ENCODE measurements around the gene ADGRV1.
A peak's percentile ranks its signal among the peaks of the same experiment; 100 is the strongest.

ADGRV1 gene

GRCh38 chr5:91121347-91121993, 562.9 kb downstream of the ADGRV1 start:
- DNase-seq: no peak

DNA sequence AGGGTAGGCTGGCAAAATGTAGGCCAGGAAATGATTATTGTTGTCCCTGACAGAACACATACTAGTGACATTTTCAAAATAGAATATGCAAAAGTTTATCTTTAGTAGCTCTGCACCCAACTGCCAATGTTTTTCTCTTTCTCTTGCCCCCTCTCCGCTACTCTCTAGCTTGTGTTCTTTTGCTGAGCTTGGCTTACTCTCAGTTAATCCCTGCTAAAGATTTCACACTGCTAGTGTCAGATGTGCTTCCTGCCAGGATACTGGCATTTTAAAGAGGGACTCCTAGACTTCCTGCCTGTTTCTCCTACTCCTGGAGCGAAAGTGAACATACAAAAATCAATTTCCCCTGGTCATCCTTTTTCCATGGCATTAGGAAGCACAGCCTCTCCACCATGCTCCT, 564.1 kb downstream of the ADGRV1 start:
- DNase-seq: no peak

DNA sequence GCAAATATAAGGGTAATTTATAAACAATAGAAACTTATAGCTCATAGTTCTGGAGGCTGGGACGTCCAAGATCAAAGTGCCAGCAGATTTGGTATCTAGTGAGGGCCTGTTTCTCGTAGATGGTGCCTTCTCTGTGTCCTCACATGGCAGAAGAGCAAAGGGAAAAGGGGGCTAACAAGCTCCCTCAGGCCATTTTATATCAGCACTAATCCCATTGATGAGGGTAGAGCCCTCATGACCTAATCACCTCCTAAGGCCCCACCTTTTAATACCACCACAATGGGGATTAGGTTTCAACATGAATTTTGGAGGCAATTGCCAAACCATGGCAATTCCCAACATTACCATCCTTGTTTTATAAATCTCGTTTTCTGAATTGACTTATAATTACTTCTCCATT, 564.7 kb downstream of the ADGRV1 start:
- DNase-seq: no peak

DNA sequence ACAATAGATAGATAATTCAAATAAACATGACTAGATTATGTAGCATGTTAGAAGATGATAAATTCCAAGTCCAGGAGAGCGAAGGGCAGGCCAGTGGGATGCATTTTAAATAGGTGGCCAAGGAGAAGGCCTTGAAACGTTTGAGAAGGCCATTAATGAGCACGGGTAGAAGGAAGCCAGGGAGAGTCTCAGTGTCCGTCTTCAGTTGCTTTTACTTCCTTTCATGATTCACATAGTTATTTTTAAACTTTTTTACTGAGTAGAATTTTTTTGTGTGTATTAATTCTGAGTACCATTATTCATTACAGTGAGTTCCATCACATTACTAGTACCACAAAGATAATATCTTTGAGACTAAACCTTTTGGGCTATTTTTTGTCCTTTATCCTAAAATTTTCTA, 565.3 kb downstream of the ADGRV1 start:
- DNase-seq: peak; percentile 9

DNA sequence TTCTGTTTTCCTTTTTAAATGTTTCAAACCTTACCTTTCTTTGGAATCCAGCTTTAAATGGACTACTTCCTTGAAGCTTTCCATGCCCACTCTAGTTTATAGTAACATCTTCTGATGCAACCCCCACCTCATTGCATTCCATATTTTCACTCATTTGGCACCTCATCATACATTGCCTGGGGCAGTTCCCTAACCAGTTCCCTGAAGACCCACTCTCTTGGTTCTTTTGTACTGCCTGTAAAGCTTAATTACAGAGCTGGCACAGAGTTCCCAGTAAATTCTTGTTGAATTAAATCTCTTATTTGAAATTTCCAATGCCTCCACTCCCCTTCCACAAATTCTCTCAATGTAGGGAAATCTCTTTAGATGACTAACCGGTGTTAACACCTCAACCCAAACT, 567.3 kb downstream of the ADGRV1 start:
- no peak for DNase-seq

DNA sequence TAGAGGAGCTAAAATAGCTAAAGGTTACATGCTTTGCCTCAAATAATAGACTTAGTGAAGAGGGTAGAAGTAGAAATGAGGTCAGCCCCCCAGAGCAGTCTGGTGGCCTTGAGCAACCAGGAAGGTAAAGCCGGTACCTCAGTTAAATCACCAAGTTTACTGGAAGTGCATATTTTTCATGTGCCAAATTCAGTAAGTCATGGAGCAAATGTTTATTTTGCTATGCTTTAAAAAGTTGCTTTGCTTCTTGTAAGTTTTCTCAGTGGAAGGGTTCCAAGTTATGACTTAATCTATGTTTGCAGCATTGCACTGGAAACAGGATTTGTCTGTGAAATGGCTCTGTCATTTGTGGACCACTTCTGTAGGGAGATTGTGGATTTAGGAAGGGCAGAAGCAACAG, 567.9 kb downstream of the ADGRV1 start:
- peak; percentile 80 for DNase-seq

DNA sequence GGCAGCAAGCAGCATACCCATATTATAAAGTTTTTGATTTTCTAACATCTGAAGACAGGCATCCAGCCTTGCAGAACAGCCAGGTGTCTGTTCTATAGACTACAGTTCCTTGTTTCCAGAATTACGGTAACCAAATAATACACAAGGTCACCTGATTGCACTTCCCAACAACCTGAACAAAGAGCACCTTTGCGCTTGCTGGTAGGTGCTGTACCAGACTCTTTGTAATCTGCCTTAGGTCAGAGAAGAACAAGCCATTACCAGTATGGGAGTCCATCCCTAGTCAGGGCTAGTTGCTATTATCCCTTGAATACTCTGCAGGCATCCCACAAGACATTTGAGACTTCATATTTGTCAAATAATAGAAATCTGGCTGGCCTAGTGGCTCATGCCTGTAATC, 568.3 kb downstream of the ADGRV1 start:
- DNase-seq: no peak

- DNase-seq: no peak
Observed at GRCh38 chr5:91127456-91128081, 569.0 kb downstream of the ADGRV1 start.

- DNase-seq: no peak
Observed at GRCh38 chr5:91128604-91129003, 570.0 kb downstream of the ADGRV1 start.

- no peak for DNase-seq
Observed at GRCh38 chr5:91129748-91130147, 571.2 kb downstream of the ADGRV1 start.

DNA sequence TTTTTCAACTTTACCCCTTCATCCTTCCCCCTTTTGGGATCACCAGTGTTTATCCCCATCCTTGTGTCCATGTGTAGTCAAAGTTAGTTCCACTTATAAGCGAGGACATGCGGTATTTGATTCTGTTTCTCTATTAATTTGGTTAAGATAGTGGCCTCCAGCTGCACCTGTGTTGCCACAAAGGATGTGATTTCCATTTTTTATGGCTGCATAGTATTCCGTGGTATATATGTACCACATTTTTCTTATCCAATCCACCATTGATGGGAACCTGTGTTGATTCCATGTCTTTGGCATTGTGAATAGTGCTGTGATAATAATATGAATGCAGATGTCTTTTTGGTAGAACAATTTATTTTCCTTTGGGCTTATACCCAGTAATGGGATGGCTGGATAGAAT, 572.2 kb downstream of the ADGRV1 start:
- no peak for DNase-seq

DNA sequence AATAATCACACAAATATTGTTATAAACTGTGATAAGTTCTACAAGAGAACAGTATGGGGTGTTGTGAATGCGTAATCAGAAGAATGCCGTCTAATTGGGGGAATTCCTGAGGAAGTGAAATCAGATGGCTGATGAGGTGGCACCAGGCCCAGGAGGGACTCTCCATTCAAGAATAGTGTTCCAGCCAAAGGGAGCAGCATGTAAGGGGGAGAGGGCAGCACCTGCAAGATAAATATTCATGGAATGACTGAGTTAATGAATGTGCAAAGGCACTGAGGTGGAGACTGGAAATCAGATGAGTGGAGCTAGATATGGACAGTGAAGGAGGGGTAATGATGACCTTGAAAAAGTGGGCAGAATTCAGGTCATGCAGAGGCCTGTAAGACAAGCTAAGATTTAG, 574.0 kb downstream of the ADGRV1 start:
- no peak for DNase-seq

- DNase-seq: no peak
Observed at GRCh38 chr5:91133183-91133582, 574.6 kb downstream of the ADGRV1 start.

DNA sequence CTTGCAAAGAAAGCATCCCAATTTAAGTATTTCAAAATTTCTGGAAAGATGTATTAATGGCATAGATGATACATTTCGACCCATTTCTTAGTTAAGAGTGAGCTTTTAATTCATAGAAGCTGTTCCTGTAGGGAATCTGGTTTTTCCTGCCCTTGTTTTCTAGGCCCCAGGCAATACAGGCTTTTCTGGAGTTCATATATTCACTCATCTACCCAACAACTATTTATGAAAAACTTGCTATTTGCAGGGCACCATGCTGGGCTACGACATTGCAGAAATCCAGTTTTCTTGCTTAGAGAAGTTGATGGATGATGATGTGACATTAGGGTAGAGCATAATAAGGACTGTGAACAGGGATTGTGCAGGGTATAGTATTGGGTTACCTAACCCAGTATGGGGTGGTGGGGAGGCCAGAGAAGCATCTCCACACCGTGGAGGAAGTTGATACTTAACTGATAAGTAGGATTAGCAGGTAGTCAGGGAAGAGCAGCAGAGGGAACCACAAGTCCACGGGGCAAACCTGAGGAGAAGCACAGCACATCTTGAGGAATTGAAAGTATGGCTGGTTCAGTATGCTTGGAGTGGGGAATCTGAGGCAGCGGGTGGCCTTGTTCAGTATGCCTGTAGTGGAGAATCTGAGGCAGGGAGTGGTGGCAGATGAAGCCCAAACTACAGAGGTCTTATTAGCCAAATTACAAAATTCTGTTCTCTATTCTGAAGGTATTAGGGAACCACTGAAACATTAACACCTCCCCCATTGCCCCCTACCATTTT, 577.1 kb downstream of the ADGRV1 start:
- DNase-seq: no peak

GRCh38 chr5:91136271-91136670, 577.7 kb downstream of the ADGRV1 start:
- peak; percentile 39 for DNase-seq

GRCh38 chr5:91137647-91138046, 579.0 kb downstream of the ADGRV1 start:
- DNase-seq: no peak

GRCh38 chr5:91139572-91140200, 581.1 kb downstream of the ADGRV1 start:
- DNase-seq: no peak

DNA sequence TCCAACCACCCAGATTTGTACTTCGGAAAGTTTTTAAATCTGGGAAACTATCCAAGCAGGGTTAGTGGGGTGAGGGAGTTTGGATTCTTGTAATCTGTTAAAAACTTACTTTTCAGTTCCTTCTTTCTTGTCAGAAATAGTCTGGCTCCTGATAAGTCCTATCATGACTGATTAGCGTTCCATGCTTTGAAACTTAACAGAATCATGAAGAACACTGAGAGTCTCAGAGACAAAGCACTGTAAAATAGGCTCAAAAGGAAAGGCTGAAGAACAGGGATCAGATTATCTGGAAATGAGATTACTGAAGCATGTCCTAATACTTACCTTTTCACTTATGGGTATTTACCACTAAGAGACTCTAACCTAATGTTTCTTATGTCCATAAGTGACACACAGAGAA, 582.1 kb downstream of the ADGRV1 start:
- no peak for DNase-seq

DNA sequence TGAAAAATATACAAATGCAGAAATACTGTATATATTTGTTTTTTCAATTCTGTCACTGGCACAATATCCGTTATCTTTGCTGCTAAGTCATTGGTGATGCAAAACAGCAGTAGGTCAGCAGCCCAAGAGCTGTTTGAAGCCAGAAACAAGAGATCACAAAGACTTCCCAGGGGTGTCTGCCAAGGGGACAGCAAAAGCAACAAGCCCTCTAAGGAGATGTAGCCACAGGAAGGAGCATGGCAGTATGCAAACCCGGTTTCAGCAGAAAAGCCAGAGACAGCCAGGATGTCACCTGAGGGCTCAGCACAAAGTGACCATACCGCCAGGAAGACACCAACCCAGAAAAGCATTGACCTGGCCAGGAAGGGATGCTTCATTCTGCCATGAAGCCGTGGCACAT, 583.0 kb downstream of the ADGRV1 start:
- DNase-seq: no peak

GRCh38 chr5:91142386-91142785, 583.8 kb downstream of the ADGRV1 start:
- no peak for DNase-seq

- DNase-seq: no peak
Observed at GRCh38 chr5:91142819-91143218, 584.2 kb downstream of the ADGRV1 start.

- no peak for DNase-seq
Observed at GRCh38 chr5:91143840-91144239, 585.2 kb downstream of the ADGRV1 start.

DNA sequence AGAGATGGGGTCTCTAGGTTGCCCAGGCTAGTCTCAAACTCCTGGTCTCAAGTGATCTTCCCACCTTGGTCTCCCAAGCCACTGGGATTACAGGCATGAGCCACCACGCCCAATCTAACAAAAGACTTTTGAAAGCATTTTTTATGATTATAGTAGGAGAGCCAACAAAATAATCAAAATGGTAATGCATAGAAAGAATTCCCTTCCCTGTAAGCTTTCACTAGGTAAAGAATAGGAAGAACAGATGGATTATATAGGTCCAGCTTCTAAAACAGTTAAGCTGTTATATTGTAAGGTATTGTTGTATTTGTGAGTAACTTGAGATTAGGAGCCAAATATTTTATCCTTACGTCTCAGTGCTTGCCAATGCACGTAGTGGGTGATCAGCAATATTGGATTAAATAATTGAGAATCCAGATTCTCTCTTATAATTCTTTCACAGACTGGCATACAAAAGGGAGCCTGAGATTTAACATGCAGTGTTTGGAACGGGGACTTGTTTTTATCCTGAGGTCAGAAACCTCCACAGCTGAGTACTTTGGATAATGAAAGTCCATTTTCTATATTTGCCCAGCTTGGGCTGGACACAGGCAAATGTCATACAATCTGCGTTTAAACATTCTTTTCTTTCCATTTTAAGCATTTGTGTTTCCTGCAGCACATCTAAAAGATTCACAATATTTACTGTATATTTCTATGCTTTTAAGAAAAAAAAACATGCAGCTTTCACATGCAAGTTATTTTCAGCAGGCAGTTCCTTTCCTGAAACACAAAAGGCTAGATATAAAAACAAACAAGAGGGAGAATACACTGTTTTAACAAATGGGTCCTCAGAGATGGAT, 586.1 kb downstream of the ADGRV1 start:
- DNase-seq: no peak

Data from fibroblast of upper back skin (primary cell).